HG02610 (cell line): ENCODE data around the gene OPN1SW.
A peak's percentile ranks its signal among the peaks of the same experiment; 100 is the strongest.

Source experiments
- ATAC-seq: cut with Tn5 transposase; IDR thresholded peaks from one replicate; pipeline ENCODE4 v1.9.1; 2021; ENCODE audit warnings: mild to moderate bottlenecking, moderate library complexity; ENCODE audit not compliant: unreplicated experiment

OPN1SW gene

GRCh38 chr7:128794020-128794419 lies 18.4 kb upstream of the OPN1SW start:
- ATAC-seq: no peak

- no peak for ATAC-seq
Observed at GRCh38 chr7:128793181-128793547, 17.6 kb upstream of the OPN1SW start.

- no peak for ATAC-seq
Observed at GRCh38 chr7:128792471-128793180, 17.0 kb upstream of the OPN1SW start.

GRCh38 chr7:128791972-128792327 lies 16.4 kb upstream of the OPN1SW start:
- ATAC-seq: no peak

GRCh38 chr7:128791121-128791971 lies 15.8 kb upstream of the OPN1SW start, which contains the start of gene CCDC136:
TSS of gene CCDC136 (plus strand) at chr7:128791968. CDS start at chr7:128792412, 444 bp downstream.
- ATAC-seq: peak; percentile 76

GRCh38 chr7:128790315-128791041 lies 14.9 kb upstream of the OPN1SW start:
- ATAC-seq: peak; percentile 7

- ATAC-seq: no peak
Observed at GRCh38 chr7:128788446-128789412, 13.1 kb upstream of the OPN1SW start.

GRCh38 chr7:128785738-128786137 lies 10.1 kb upstream of the OPN1SW start:
- no peak for ATAC-seq

GRCh38 chr7:128783143-128783861 lies 7.7 kb upstream of the OPN1SW start:
- no peak for ATAC-seq

GRCh38 chr7:128781851-128782250 lies 6.3 kb upstream of the OPN1SW start:
- no peak for ATAC-seq

GRCh38 chr7:128781126-128781525 lies 5.5 kb upstream of the OPN1SW start:
- no peak for ATAC-seq

- ATAC-seq: no peak
Observed at GRCh38 chr7:128778946-128779345, 3.4 kb upstream of the OPN1SW start.

- ATAC-seq: no peak
Observed at GRCh38 chr7:128777156-128778123, 1.8 kb upstream of the OPN1SW start.

- no peak for ATAC-seq
Observed at GRCh38 chr7:128774921-128775320, 673 bp downstream of the OPN1SW start.

- ATAC-seq: no peak
Observed at GRCh38 chr7:128774029-128774689, 1.4 kb downstream of the OPN1SW start.

GRCh38 chr7:128773604-128774003 lies 2.0 kb downstream of the OPN1SW start:
- no peak for ATAC-seq

- no peak for ATAC-seq
Observed at GRCh38 chr7:128770233-128770632, 5.4 kb downstream of the OPN1SW start.

GRCh38 chr7:128767475-128768110 lies 8.0 kb downstream of the OPN1SW start:
- ATAC-seq: no peak
